HCT116 (cell line): Measurements from ENCODE around the gene RAP2B. TPM values are rescaled to one million over a fixed set of nuclear protein-coding genes. Genes with fewer than 3 reads are reported as not detected.

Experiments used
- ATAC-seq: fragments of 200-7000 bp; cut with Tn5 transposase; 2 replicates; pipeline ENCODE4 v1.9.1; 2020; ENCODE audit warnings: mild to moderate bottlenecking, moderate library complexity
- BruUV-seq: library from RNA; stranded (reverse); fragments of 400-500 nt; replicated peaks from 2 replicates; lab custom pipeline; 2021; lab: Mats Ljungman, UMichigan
- CTCF ChIA-PET: fragments of 300-600 bp; sonication (Branson Sonifier 250); formaldehyde crosslinking; loops from one replicate; lab custom pipeline; 2021; ENCODE audit warnings: antibody characterized with exemption; lab: Charles Lee
- POLR2A ChIA-PET: fragments of 300-600, 350-600 bp; sonication (Branson Sonifier 250); formaldehyde crosslinking; loops from one replicate; lab custom pipeline; 2021; ENCODE audit warnings: antibody characterized with exemption; lab: Charles Lee
- RAD21 ChIA-PET, 2 experiments: fragments of 300-600 bp; sonication (Branson Sonifier 250); formaldehyde crosslinking; loops; one replicate each; lab custom pipeline; 2023; ENCODE audit warnings: low total read pairs in 2 of 2; ENCODE audit not compliant: uncharacterized antibody in 2 of 2, unreplicated experiment in 2 of 2, low non-redundant PET in 1 of 2; lab: Charles Lee
- DNase-seq: peaks from one replicate; pipeline ENCODE4 v3.0.0-alpha.2; 2010; ENCODE audit warnings: low read depth, low spot score
- H2AFZ ChIP-seq: fragments of 200-600 bp; shearing (Covaris generic), sonication (generic); 2 replicates; pipeline ENCODE4 v1.6.1; 2017; ENCODE audit warnings: low read depth, mixed run types, mixed read lengths, antibody characterized with exemption, low read length; ENCODE audit not compliant: poor library complexity, severe bottlenecking
- H3K27ac ChIP-seq: 2 replicates; pipeline ENCODE4 v1.5.1; 2012; ENCODE audit warnings: low read depth, low read length
- H3K27me3 ChIP-seq: fragments of 200-600 bp; sonication (generic); 2 replicates; pipeline ENCODE4 v1.6.1; 2016; ENCODE audit warnings: mixed run types, low read length, mixed read lengths; ENCODE audit not compliant: insufficient read depth
- H3K36me3 ChIP-seq, 2 experiments: fragments of 200-500 bp in 1 of 2; fragments of 200-600 bp in 1 of 2; sonication (Bioruptor generic) in 1 of 2; sonication (generic) in 1 of 2; 2 replicates each; pipeline versions ENCODE4 v1.5.1 to v1.6.1; 2014 to 2016; ENCODE audit warnings: low read length in 2 of 2, inconsistent platforms in 1 of 2, mixed read lengths in 1 of 2, mixed run types in 1 of 2; ENCODE audit not compliant: insufficient read depth in 2 of 2, control insufficient read depth in 1 of 2
- H3K4me1 ChIP-seq, 2 experiments: fragments of 200-600 bp in 1 of 2; sonication (generic) in 1 of 2; 2 replicates each; pipeline versions ENCODE4 v1.5.1 to v1.6.1; 2012 to 2017; ENCODE audit warnings: low read length in 2 of 2, inconsistent platforms in 1 of 2, mild to moderate bottlenecking in 1 of 2, mixed read lengths in 1 of 2, mixed run types in 1 of 2, moderate library complexity in 1 of 2; ENCODE audit not compliant: insufficient read depth in 2 of 2, control insufficient read depth in 1 of 2
- H3K4me2 ChIP-seq: fragments of 200-600 bp; sonication (generic); 2 replicates; pipeline ENCODE4 v1.6.1; 2017; ENCODE audit warnings: mixed run types, low read length, mixed read lengths
- H3K4me3 ChIP-seq, 2 experiments: fragments of 200-600 bp in 1 of 2; sonication (generic) in 1 of 2; replicated peaks in 1 of 2; 2 replicates each; pipeline ENCODE4 v1.5.1; 2011 to 2016; ENCODE audit warnings: low read length in 2 of 2, control low read depth in 1 of 2, low read depth in 1 of 2, mild to moderate bottlenecking in 1 of 2, mixed read lengths in 1 of 2, mixed run types in 1 of 2
- H3K79me2 ChIP-seq: fragments of 200-600 bp; sonication (generic); 2 replicates; pipeline ENCODE4 v1.6.1; 2017; ENCODE audit warnings: mild to moderate bottlenecking, mixed run types, low read length, moderate library complexity, mixed read lengths; ENCODE audit not compliant: insufficient read depth
- H3K9ac ChIP-seq: fragments of 200-600 bp; sonication (generic); 2 replicates; pipeline ENCODE4 v1.6.1; 2016; ENCODE audit warnings: low read length, mixed read lengths
- H3K9me2 ChIP-seq: fragments of 200-600 bp; sonication (generic), shearing (Covaris generic); 2 replicates; pipeline ENCODE4 v1.6.1; 2017; ENCODE audit warnings: mixed run types, mild to moderate bottlenecking, moderate library complexity; ENCODE audit not compliant: insufficient read depth
- H3K9me3 ChIP-seq, 2 experiments: fragments of 200-500 bp in 1 of 2; fragments of 200-600 bp in 1 of 2; sonication (Bioruptor generic) in 1 of 2; sonication (generic) in 1 of 2; 2 replicates each; pipeline ENCODE4 v1.6.1; 2014 to 2017; ENCODE audit warnings: low read length in 2 of 2, mixed read lengths in 2 of 2, inconsistent platforms in 1 of 2, low read depth in 1 of 2, mild to moderate bottlenecking in 1 of 2, mixed run types in 1 of 2, moderate library complexity in 1 of 2; ENCODE audit not compliant: control insufficient read depth in 1 of 2, insufficient read depth in 1 of 2
- H4K20me1 ChIP-seq: fragments of 200-600 bp; sonication (generic), shearing (Covaris generic); 2 replicates; pipeline ENCODE4 v1.6.1; 2017; ENCODE audit warnings: mixed run types, mild to moderate bottlenecking, moderate library complexity; ENCODE audit not compliant: insufficient read depth
- CBX3 ChIP-seq: IDR thresholded peaks from 2 replicates; pipeline ENCODE4 v1.6.1; 2012; ENCODE audit warnings: low read depth
- EGR1 ChIP-seq: IDR thresholded peaks from 2 replicates; pipeline ENCODE4 v1.6.1; 2012; ENCODE audit warnings: low read depth
- EZH2 ChIP-seq: fragments of 200-600 bp; sonication (generic); IDR thresholded peaks from 2 replicates; pipeline ENCODE4 v1.6.1; 2017; ENCODE audit warnings: antibody characterized with exemption, mixed run types
- EZH2phosphoT487 ChIP-seq: fragments of 200-600 bp; IDR thresholded peaks from 2 replicates; pipeline ENCODE4 v1.6.1; 2018; ENCODE audit warnings: antibody characterized with exemption, borderline replicate concordance
- FOSL1 ChIP-seq: IDR thresholded peaks from 2 replicates; pipeline ENCODE4 v1.6.1; 2012; ENCODE audit warnings: low read depth
- JUND ChIP-seq: IDR thresholded peaks from 2 replicates; pipeline ENCODE4 v1.6.1; 2012
- MAX ChIP-seq: IDR thresholded peaks from 2 replicates; pipeline ENCODE4 v1.6.1; 2012
- POLR2AphosphoS5 ChIP-seq: IDR thresholded peaks from 2 replicates; pipeline ENCODE4 v1.6.1; 2011; ENCODE audit warnings: mild to moderate bottlenecking, low read depth, low read length, moderate library complexity
- RAD21 ChIP-seq: IDR thresholded peaks from 2 replicates; pipeline ENCODE4 v1.6.1; 2012; ENCODE audit warnings: low read depth, mild to moderate bottlenecking
- SIN3A ChIP-seq: IDR thresholded peaks from 2 replicates; pipeline ENCODE4 v1.6.1; 2012; ENCODE audit warnings: low read depth
- SP1 ChIP-seq: IDR thresholded peaks from 2 replicates; pipeline ENCODE4 v1.6.1; 2012; ENCODE audit warnings: low read depth
- SRF ChIP-seq: IDR thresholded peaks from 2 replicates; pipeline ENCODE4 v1.6.1; 2012; ENCODE audit warnings: low read depth
- ZBTB33 ChIP-seq: IDR thresholded peaks from 2 replicates; pipeline ENCODE4 v1.6.1; 2011; ENCODE audit warnings: mild to moderate bottlenecking, low read length, moderate library complexity; ENCODE audit not compliant: insufficient replicate concordance; ENCODE audit errors: extremely low read depth
- ZNF274 ChIP-seq: fragments of 200-500 bp; sonication (Bioruptor generic); IDR thresholded peaks from 2 replicates; pipeline ENCODE4 v1.6.1; 2014; ENCODE audit warnings: mild to moderate bottlenecking, low read depth, low read length, inconsistent platforms
- intact Hi-C: fragments of 100-400 bp; cut with micrococcal nuclease; formaldehyde crosslinking; loops from 2 replicates; pipeline ENCODE4 v1.10.0; 2022
- total RNA-seq: library from RNA; stranded (reverse); gene quantifications from one replicate; pipeline ENCODE4 v1.2.1, GENCODE V29; 2021; ENCODE audit not compliant: unreplicated experiment

Gene RAP2B
- total RNA-seq, 1 experiment from 2014 or later = 24.2 TPM

GRCh38 chr3:153190923-153191322, 28.9 kb downstream of the RAP2B start:
- Histone ChIP-seq H4K20me1 (no peaks in the 10 kb centered on the region), H3K9ac (no peak overlapping the region), H3K27me3 (no peaks in the 10 kb centered on the region), H3K4me2 (no peak overlapping the region), H3K4me1 (no peaks in the 10 kb centered on the region), H3K9me3 (no peaks in the 10 kb centered on the region), H3K79me2 (no peaks in the 10 kb centered on the region), H3K27ac (no peak overlapping the region), H3K4me3 (no peak overlapping the region), H2AFZ (no peak overlapping the region), H3K36me3 (no peaks in the 10 kb centered on the region), H3K9me2 (no peaks in the 10 kb centered on the region)
- ChIA-PET POLR2A (no interaction called here), CTCF (no interaction called here), RAD21 (no interaction called here)
- TF ChIP-seq EGR1 (no peak), CBX3 (no peak), MAX (no peak), SIN3A (no peak), SRF (no peak), RAD21 (no peak), EZH2phosphoT487 (no peak), JUND (no peak), FOSL1 (no peak), EZH2 (no peak), POLR2AphosphoS5 (no peak), ZNF274 (no peak), ZBTB33 (no peak), SP1 (no peak)
- no peak for DNase-seq
- intact Hi-C loops = no loop called here
- no TSS peak for BruUV-seq
- ATAC-seq = no peak
